Activated CD4-positive, alpha-beta memory T cell treated with anti-CD3 and anti-CD28 coated beads for 36 hours (primary cell): Measurements from ENCODE around the gene TYW1B. TPM values are rescaled to one million over a fixed set of nuclear protein-coding genes. Genes with fewer than 3 reads are reported as not detected.
"Not testable (repeated sequence)": the region's sequence is repeated elsewhere in the genome, so short reads cannot be mapped to it uniquely, and the experiment has no call there.

Experiments used
- CTCF ChIA-PET: fragments of 350-600 bp; sonication (Branson Sonifier 250); formaldehyde crosslinking; loops from one replicate; lab custom pipeline; 2021; ENCODE audit warnings: antibody characterized with exemption, inconsistent platforms; lab: Charles Lee
- POLR2A ChIA-PET: fragments of 350-600 bp; sonication (Branson Sonifier 250); formaldehyde crosslinking; loops from one replicate; lab custom pipeline; 2021; ENCODE audit warnings: antibody characterized with exemption; lab: Charles Lee
- DNase-seq: peaks from one replicate; pipeline ENCODE4 v3.0.0-alpha.2; 2020
- H3K27ac Mint-ChIP-seq: one replicate; pipeline ENCODE4 v1.8.0; 2021; ENCODE audit warnings: mixed read lengths
- H3K27me3 Mint-ChIP-seq: one replicate; pipeline ENCODE4 v1.8.0; 2021; ENCODE audit warnings: mixed read lengths
- H3K36me3 Mint-ChIP-seq: one replicate; pipeline ENCODE4 v1.8.0; 2021; ENCODE audit warnings: mixed read lengths
- H3K4me1 Mint-ChIP-seq: one replicate; pipeline ENCODE4 v1.8.0; 2021; ENCODE audit warnings: low read depth, mixed read lengths
- H3K4me3 Mint-ChIP-seq: one replicate; pipeline ENCODE4 v1.8.0; 2021; ENCODE audit warnings: mild to moderate bottlenecking, mixed read lengths
- H3K9me3 Mint-ChIP-seq: one replicate; pipeline ENCODE4 v1.8.0; 2021; ENCODE audit warnings: mixed read lengths
- intact Hi-C: fragments of 100-400 bp; cut with micrococcal nuclease; formaldehyde crosslinking; loops from one replicate; pipeline ENCODE4 v1.15.1; 2023
- total RNA-seq, 2 experiments: library from RNA; stranded (reverse); gene quantifications; one replicate each; pipeline ENCODE4 v1.2.3, GENCODE V29; 2021

TYW1B gene
- total RNA-seq, 2 experiments from 2014 or later: 2.9 to 3.8 TPM

DNA sequence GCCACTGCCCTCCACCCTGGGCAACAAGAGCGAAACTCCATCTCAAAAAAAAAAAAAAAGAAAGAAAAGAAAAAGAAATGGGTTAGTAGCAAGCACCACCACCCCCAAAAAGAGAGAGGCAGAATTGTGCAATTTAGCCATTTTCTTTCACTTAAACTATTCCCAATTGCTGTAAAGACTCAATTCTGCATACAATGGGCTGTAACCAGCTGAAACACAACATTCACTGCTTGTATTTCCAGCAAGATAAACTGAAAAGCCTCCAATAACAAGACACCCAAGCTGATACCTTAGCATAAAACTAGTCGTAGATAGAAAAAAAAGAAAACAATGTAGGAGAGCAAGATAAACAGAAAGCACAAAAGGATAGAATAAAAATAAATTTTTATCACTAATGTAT, 84.2 kb downstream of the TYW1B start:
- H3K27ac Mint-ChIP-seq, DNase-seq, H3K4me3 Mint-ChIP-seq, intact Hi-C loops, CTCF ChIA-PET, POLR2A ChIA-PET, H3K27me3 Mint-ChIP-seq, H3K4me1 Mint-ChIP-seq: not testable (repeated sequence)
- Mint-ChIP-seq H3K36me3 (peaks cover 37% of the 10 kb centered on the region), H3K9me3 (peaks cover 16% of the 10 kb centered on the region)

DNA sequence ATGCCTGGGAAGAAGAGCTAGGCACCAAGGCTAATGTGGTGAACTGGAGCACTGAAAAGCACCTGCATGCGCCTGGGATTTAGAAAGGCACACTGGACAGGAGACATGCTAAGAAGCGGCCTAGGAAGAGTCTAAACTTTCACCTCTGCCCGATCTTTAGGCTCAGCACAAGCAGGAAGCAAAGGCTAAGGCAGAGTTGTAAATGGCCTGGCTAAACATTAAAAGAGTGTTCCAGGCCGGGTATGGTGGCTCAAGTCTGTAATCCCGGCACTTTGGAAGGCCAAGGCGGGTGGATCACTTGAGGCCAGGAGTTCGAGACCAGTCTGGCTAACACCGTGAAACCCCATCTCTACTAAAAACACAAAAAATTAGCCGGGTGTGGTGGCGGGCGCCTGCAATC, 88.3 kb downstream of the TYW1B start:
- intact Hi-C loops, DNase-seq, H3K27ac Mint-ChIP-seq, H3K27me3 Mint-ChIP-seq, POLR2A ChIA-PET, H3K4me1 Mint-ChIP-seq, H3K4me3 Mint-ChIP-seq, CTCF ChIA-PET: not testable (repeated sequence)
- Mint-ChIP-seq H3K9me3 (peaks cover 42% of the 10 kb centered on the region), H3K36me3 (peaks cover 54% of the 10 kb centered on the region)

DNA sequence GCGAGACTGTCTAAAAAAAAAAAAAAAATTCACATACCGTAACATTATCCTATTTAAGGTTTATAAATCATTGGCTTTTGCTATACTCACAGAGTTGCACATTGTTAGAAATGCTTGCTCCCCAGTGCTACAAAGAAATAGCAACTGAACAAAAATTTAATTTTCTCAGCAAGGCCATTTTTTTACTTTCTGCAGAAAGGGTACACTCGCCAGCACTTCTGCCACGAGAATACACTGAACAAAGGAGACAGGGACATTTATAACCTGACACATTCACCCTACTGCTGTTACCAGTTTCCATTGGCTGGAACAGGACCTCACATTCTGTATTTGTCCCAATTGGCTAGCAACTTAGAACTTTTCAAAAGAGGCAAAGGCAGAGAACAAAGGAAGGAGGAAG, 92.1 kb downstream of the TYW1B start:
- H3K27ac Mint-ChIP-seq, H3K4me3 Mint-ChIP-seq, CTCF ChIA-PET, H3K27me3 Mint-ChIP-seq, POLR2A ChIA-PET, H3K4me1 Mint-ChIP-seq, DNase-seq, intact Hi-C loops: not testable (repeated sequence)
- Mint-ChIP-seq H3K9me3 (peaks cover 57% of the 10 kb centered on the region), H3K36me3 (peaks cover 59% of the 10 kb centered on the region)

DNA sequence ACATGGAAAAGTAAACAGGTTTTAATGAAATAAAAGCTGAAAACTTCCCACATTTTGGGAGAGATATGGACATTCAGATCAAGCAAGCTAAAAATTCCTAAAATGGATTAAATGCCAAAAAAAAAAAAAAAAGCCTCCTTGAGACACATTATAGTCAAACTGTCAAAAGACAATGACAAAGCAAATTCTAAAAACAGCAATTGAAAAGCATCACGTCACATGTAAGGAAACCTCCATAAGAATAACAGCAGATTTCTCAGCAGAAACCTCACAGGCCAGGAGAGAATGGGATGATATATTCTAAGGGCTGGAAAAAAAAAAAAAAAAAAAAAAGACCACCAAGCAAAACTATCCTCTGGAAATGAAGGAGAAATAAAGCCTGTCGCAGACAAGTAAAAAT, 97.2 kb downstream of the TYW1B start:
- H3K4me1 Mint-ChIP-seq, intact Hi-C loops, DNase-seq, POLR2A ChIA-PET, H3K4me3 Mint-ChIP-seq, H3K27ac Mint-ChIP-seq, CTCF ChIA-PET, H3K27me3 Mint-ChIP-seq: not testable (repeated sequence)
- peaks cover 68% of the 10 kb centered on the region for H3K36me3 Mint-ChIP-seq
- H3K9me3 Mint-ChIP-seq: peaks cover 37% of the 10 kb centered on the region

DNA sequence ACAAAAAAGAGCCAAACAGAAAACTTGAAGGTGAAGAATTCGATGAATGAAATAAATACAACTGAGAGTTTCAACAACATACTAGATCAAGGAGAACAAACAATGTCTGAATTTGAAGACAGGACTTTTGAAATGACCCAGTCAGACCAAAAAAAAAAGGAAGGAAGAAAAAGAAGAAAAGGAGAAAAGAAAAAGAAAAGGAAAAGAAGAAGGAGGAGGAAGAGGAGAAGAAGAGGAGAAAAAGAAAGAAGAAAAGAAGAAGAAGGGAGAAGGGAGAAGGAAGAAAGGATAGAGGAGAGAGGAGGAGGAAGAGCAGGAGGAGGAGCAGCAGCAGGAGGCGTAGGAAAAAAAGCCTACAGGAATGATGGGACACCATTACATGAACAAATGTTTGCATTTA, 97.6 kb downstream of the TYW1B start:
- Mint-ChIP-seq H3K9me3 (peaks cover 36% of the 10 kb centered on the region), H3K36me3 (peaks cover 70% of the 10 kb centered on the region)
- H3K4me3 Mint-ChIP-seq, H3K4me1 Mint-ChIP-seq, CTCF ChIA-PET, H3K27ac Mint-ChIP-seq, POLR2A ChIA-PET, DNase-seq, intact Hi-C loops, H3K27me3 Mint-ChIP-seq: not testable (repeated sequence)

DNA sequence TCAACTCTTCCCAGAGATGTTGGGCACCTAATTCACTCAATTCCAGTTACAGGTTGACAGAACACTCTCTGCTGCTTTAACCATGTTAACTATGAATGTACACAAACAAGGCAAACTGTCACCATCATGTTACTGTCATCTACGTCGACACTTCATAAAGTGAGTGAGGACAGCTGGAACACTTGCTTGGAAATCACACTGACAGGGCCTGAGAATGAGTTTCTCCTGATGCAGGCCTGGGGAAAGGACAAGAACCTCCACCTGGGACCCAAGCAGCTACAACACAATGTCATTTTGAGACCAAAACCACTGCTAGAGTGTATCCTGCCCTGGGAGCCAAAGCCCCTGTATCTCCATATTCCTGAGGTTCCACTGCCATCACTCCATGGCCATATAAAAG, 98.9 kb downstream of the TYW1B start:
- POLR2A ChIA-PET, H3K27me3 Mint-ChIP-seq, intact Hi-C loops, H3K4me3 Mint-ChIP-seq, H3K4me1 Mint-ChIP-seq, DNase-seq, H3K27ac Mint-ChIP-seq, CTCF ChIA-PET: not testable (repeated sequence)
- peaks cover 27% of the 10 kb centered on the region for H3K9me3 Mint-ChIP-seq
- H3K36me3 Mint-ChIP-seq: peaks cover 64% of the 10 kb centered on the region

DNA sequence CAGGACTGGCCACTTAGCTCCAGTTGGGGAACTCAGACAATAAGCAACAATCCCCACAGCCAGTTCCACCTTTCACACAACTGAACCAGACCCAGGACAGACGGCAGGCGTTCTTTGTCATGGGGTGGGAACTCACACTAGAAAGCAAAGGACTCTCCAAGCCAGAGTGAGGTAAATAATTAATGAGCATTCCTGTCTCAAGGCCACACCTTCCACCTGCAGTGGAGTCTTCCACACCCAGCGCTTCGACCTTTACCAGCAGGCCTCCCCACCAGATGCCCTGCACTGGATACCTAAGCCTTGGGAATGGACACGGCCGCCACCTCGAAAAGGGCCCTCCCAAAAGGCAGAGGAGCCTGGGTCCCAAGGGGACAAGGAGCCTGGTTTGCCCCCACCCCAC, 105.3 kb downstream of the TYW1B start:
- intact Hi-C loops, H3K4me3 Mint-ChIP-seq, CTCF ChIA-PET, DNase-seq, POLR2A ChIA-PET, H3K27ac Mint-ChIP-seq, H3K9me3 Mint-ChIP-seq, H3K27me3 Mint-ChIP-seq, H3K4me1 Mint-ChIP-seq: not testable (repeated sequence)
- peaks cover 33% of the 10 kb centered on the region for H3K36me3 Mint-ChIP-seq

DNA sequence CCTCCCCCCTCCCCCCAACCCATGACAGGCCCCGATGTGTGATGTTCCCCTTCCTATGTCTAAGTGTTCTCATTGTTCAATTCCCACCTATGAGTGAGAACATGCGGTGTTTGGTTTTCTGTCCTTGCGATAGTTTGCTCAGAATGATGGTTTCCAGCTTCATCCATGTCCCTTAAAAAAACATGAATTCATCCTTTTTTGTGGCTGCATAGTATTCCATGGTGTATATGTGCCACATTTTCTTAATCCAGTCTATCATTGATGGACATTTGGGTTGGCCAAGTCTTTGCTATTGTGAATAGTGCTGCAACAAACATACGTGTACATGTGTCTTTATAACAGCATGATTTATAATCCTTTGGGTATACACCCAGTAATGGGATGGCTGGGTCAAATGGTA, 107.1 kb downstream of the TYW1B start:
- H3K4me1 Mint-ChIP-seq, intact Hi-C loops, CTCF ChIA-PET, H3K27ac Mint-ChIP-seq, H3K4me3 Mint-ChIP-seq, H3K27me3 Mint-ChIP-seq, POLR2A ChIA-PET, H3K9me3 Mint-ChIP-seq, DNase-seq: not testable (repeated sequence)
- peaks cover 25% of the 10 kb centered on the region for H3K36me3 Mint-ChIP-seq

DNA sequence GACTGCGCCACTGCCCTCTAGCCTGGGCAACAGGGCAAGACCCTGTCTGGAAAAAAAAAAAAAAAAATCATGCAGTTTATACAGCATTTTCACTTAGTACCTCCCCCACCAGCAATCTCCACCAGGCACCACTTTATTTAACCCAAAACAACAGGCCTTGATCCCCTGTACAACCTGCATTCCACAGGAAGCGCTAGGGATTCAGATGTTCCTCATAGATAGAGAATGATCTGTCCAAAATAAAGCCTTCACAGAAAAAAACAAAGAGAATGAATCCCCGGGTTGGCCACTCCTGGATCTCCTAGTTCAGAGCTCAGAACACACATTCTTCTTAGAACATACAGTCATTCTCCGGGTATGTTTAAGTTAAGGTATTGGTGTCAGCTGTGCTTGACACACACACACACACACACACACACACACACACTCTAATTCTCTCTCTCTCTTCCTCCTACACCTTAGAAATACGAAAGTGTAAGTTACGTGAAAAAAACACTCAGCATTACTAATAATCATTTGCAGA, 110.7 kb downstream of the TYW1B start:
- POLR2A ChIA-PET, H3K4me1 Mint-ChIP-seq, H3K27me3 Mint-ChIP-seq, H3K9me3 Mint-ChIP-seq, DNase-seq, intact Hi-C loops, CTCF ChIA-PET, H3K27ac Mint-ChIP-seq, H3K4me3 Mint-ChIP-seq: not testable (repeated sequence)
- peaks cover 20% of the 10 kb centered on the region for H3K36me3 Mint-ChIP-seq

DNA sequence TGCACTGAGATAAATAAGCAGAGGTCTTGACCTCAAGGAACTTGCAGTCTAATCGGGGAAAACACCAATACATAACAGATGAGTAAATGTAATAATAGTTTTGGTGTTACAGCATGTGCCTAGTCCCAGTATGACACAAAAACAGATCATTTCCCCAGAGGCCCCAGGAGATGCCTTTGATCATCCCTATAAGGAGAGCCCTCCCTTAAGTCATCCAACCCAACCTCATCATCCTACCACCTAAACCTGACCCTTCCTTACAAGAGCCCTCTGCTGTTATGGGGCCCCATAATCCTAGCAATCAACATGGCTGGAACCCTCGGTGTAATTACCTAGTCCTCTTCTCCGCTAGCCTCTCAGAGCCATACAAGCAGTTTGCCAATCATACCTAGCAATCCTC, 116.1 kb downstream of the TYW1B start:
- intact Hi-C loops, DNase-seq, POLR2A ChIA-PET, H3K27ac Mint-ChIP-seq, CTCF ChIA-PET, H3K9me3 Mint-ChIP-seq, H3K27me3 Mint-ChIP-seq, H3K4me3 Mint-ChIP-seq, H3K4me1 Mint-ChIP-seq: not testable (repeated sequence)
- H3K36me3 Mint-ChIP-seq: peaks cover 45% of the 10 kb centered on the region

DNA sequence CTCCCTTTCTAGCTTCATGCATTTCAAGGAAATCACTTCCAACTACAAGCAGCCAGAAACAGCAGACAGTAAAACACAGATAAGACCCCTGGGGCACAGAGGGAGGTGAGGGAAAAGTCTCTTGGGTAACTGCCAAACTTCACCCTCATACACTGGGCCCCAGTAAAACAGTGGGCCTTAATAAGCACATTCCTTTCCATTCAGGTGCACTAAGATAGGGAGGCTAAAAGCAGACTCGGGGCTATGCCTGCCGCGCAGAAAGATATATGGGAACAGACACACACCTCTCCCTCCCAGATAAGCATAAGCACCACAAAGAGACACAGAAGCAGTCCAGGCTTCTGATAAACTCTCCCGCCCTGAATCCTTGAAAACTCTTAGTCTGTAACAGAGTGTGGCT, 117.0 kb downstream of the TYW1B start:
- Mint-ChIP-seq H3K36me3 (peaks cover 45% of the 10 kb centered on the region), H3K27ac (no peak overlapping the region), H3K9me3 (peaks cover 6% of the 10 kb centered on the region), H3K4me1 (no peaks in the 10 kb centered on the region), H3K4me3 (no peak overlapping the region), H3K27me3 (no peaks in the 10 kb centered on the region)
- ChIA-PET POLR2A (no interaction called here), CTCF (no interaction called here)
- intact Hi-C loops: no loop called here
- no peak for DNase-seq

DNA sequence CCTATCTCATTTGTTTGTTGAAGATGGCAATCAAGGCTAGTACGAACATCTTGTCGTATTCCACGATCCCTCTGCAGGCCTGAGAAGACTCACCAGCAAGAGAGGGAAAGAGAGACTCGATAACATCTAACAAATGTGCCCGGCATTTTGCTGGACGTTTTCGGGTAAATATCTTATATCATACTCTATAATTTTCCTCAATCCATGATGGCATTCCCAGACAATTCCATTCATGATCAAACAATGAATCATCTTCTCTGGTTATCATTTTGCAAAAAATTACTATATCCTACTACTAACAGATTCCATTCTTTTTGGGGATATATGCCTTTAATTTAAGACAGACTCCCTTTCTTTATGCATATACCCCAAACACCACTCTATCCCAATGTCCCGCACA, 118.1 kb downstream of the TYW1B start:
- no peak overlapping the region for H3K27ac Mint-ChIP-seq
- ChIA-PET POLR2A (no interaction called here), CTCF (no interaction called here)
- H3K4me1 Mint-ChIP-seq: no peaks in the 10 kb centered on the region
- H3K27me3 Mint-ChIP-seq: no peaks in the 10 kb centered on the region
- H3K36me3 Mint-ChIP-seq: peaks cover 48% of the 10 kb centered on the region
- peaks cover 6% of the 10 kb centered on the region for H3K9me3 Mint-ChIP-seq
- no peak overlapping the region for H3K4me3 Mint-ChIP-seq
- intact Hi-C loops: no loop called here
- no peak for DNase-seq

DNA sequence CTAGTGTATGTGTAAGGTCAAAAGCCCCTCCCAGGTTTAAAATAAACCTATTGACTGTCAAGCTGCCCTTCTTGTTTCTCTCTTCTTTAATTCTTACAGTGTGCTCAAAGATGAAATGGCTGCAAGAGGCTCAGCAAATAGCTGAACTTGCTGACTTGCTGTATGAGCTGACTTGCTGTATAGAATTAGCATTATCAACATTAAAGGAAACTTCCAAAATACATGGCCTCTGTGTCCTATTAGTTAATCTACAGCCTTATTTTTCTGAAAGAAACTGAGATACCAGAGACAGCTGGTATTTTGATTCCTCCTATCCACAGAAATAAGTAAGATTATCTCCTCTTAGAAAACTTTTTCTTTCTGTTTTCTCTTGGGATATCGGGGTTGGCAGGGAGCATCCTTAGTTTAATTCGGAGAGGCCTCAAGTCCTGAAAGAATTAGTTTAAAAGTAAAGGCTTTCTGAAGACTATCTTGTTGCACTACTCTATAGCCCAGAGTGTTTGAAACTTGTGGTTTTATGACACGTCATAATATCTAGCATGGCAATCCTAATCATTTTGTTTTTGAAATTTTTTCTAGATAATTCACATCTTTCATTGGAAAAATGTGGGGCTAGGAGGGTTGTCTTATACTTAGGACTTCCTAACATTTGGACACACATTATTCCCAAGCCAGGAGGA, 119.5 kb downstream of the TYW1B start:
- H3K9me3 Mint-ChIP-seq, H3K4me3 Mint-ChIP-seq, CTCF ChIA-PET, H3K4me1 Mint-ChIP-seq, POLR2A ChIA-PET, H3K27me3 Mint-ChIP-seq, intact Hi-C loops, H3K27ac Mint-ChIP-seq, DNase-seq: not testable (repeated sequence)
- H3K36me3 Mint-ChIP-seq: peaks cover 48% of the 10 kb centered on the region
